ENCODE measurements around the gene SPATA12. TPM values are rescaled to one million over a fixed set of nuclear protein-coding genes. Genes with fewer than 3 reads are reported as not detected.

Gene SPATA12, protein sequence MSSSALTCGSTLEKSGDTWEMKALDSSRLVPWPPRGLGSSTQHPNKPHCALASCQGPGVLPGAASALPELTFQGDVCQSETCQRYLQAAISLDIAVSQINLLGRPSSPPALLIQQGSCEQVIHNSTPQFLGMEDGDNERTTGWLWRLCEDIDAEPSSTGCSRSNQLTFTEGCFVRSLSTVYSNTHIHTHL
- total RNA-seq: under 1 TPM in 1 of 6 experiments, not detected in 5; 0.09 TPM
- long read RNA-seq: 0 reads

- Histone ChIP-seq H3K9me3 (no peaks in the 10 kb centered on the region), H3K4me1 (no peaks in the 10 kb centered on the region), H3K27me3 (no peaks in the 10 kb centered on the region), H3K36me3 (no peaks in the 10 kb centered on the region), H3K4me3 (no peak within 1 kb of the TSS), H3K27ac (no peak within 1 kb of the TSS)
- intact Hi-C loops (cut with DNase I): no loop called here
- DNase-seq (peak; percentile 47 to 58 (median 54)), ATAC-seq (peak; percentile 71 to 95 (median 76))
- 72% methylated on average over 8 of the region's 11 CpGs for WGBS (ENCODE audit: insufficient coverage, low coverage, low lambda C conversion rate, missing lambda C conversion rate)
- TF ChIP-seq CTCF (IDR thresholded peaks at IDR 0.05) (no peak), POLR2A (IDR thresholded peaks at IDR 0.05) (no peak)
Observed at GRCh38 chr3:57060089-57060821, at the start of gene SPATA12. Gene SPATA12 (plus strand): TSS chr3:57060664. CDS start chr3:57073695, 13,031 bp downstream.

- no peak for TF ChIP-seq POLR2A (IDR thresholded peaks at IDR 0.05)
- TF ChIP-seq CTCF (IDR thresholded peaks at IDR 0.05): no peak
- Histone ChIP-seq H3K4me1 (no peaks in the 10 kb centered on the region), H3K4me3 (no peak overlapping the region), H3K9me3 (no peaks in the 10 kb centered on the region), H3K27ac (no peak overlapping the region), H3K36me3 (no peaks in the 10 kb centered on the region), H3K27me3 (no peaks in the 10 kb centered on the region)
- ATAC-seq: no peak
- DNase-seq: no peak
- WGBS (ENCODE audit: insufficient coverage, low coverage, low lambda C conversion rate, missing lambda C conversion rate): 69% methylated on average over 9 of the region's 13 CpGs
- intact Hi-C loops (cut with DNase I): no loop called here
Observed at GRCh38 chr3:57011022-57011421, 49.4 kb upstream of the SPATA12 start.

DNA sequence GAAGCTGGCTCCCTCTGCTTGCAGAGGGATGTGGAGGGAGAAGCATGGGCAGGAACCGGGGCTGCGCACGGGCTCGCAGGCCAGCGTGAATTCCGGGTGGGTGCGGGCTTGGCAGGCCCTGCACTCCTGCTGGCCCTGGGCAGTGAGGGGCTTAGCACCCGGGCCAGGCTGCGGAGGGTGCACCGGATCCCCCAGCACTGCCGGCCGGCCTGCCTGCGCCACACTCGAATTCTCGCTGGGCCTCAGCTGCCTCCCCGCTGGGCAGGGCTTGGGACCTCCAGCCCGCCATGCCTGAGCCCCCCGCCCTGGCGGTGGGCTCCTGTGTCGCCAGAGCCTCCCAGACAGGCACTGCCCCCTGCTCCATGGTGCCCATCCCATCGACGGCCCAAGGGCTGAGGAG, 47.6 kb upstream of the SPATA12 start:
- Histone ChIP-seq H3K27me3 (no peaks in the 10 kb centered on the region), H3K36me3 (no peaks in the 10 kb centered on the region), H3K27ac (no peak overlapping the region), H3K4me3 (no peak overlapping the region), H3K4me1 (no peaks in the 10 kb centered on the region), H3K9me3 (no peaks in the 10 kb centered on the region)
- DNase-seq: no peak
- TF ChIP-seq POLR2A (IDR thresholded peaks at IDR 0.05) (no peak), CTCF (IDR thresholded peaks at IDR 0.05) (no peak)
- intact Hi-C loops (cut with DNase I): no loop called here
- WGBS (ENCODE audit: insufficient coverage, low coverage, low lambda C conversion rate, missing lambda C conversion rate): 100% methylated on average over 2 of the region's 22 CpGs
- ATAC-seq: peak in 1 of 4 donors; percentile 21

- H3K36me3 ChIP-seq: no peaks in the 10 kb centered on the region
- no peak for TF ChIP-seq POLR2A (IDR thresholded peaks at IDR 0.05)
- TF ChIP-seq CTCF (IDR thresholded peaks at IDR 0.05): no peak
- 67% methylated on average over 6 of the region's 7 CpGs for WGBS (ENCODE audit: insufficient coverage, low coverage, low lambda C conversion rate, missing lambda C conversion rate)
Observed at GRCh38 chr3:57015350-57015729, 45.1 kb upstream of the SPATA12 start.

More at GRCh38 chr3:57015350-57015729, 45.1 kb upstream of the SPATA12 start:
- intact Hi-C loops (cut with DNase I): no loop called here
- no peaks in the 10 kb centered on the region for H3K4me1 ChIP-seq
- DNase-seq (no peak), ATAC-seq (no peak)
- H3K9me3 ChIP-seq: no peaks in the 10 kb centered on the region
- H3K27me3 ChIP-seq: no peaks in the 10 kb centered on the region
- H3K27ac ChIP-seq: no peak overlapping the region
- no peak overlapping the region for H3K4me3 ChIP-seq
